Epithelial cell of umbilical artery (primary cell): ENCODE results near the gene NFIA. TPM values are rescaled to one million over a fixed set of nuclear protein-coding genes. Genes with fewer than 3 reads are reported as not detected.

Source experiments
- total RNA-seq: library from RNA; depleted of rRNA; stranded (reverse); fragments of >200 nt; gene quantifications from 2 replicates; pipeline ENCODE4 v1.2.3, GENCODE V29; 2014

The NFIA gene
- total RNA-seq: 4.5 and 5.6 TPM in 2 replicates

GRCh38 chr1:61082311-61083012 lies at the start of gene NFIA:
TSS of gene NFIA (plus strand) at chr1:61082561.

